ENCODE measurements around the gene HSH2D.

HSH2D gene

GRCh38 chr19:16198370-16198651, 54.8 kb downstream of the HSH2D start:
- no peak for DNase-seq

GRCh38 chr19:16199275-16199932, 55.9 kb downstream of the HSH2D start:
- no peak for DNase-seq

GRCh38 chr19:16200038-16201010, 56.8 kb downstream of the HSH2D start:
- DNase-seq = no peak

GRCh38 chr19:16201011-16201391, 57.5 kb downstream of the HSH2D start:
- DNase-seq = no peak

- no peak for DNase-seq
Measured at GRCh38 chr19:16202320-16203255, 59.1 kb downstream of the HSH2D start.

GRCh38 chr19:16203256-16204004, 59.9 kb downstream of the HSH2D start:
- no peak for DNase-seq

- DNase-seq = no peak
Measured at GRCh38 chr19:16204005-16204294, 60.5 kb downstream of the HSH2D start.

GRCh38 chr19:16205205-16206045, 61.9 kb downstream of the HSH2D start:
- no peak for DNase-seq

GRCh38 chr19:16206046-16206605, 62.6 kb downstream of the HSH2D start:
- no peak for DNase-seq

- no peak for DNase-seq
Measured at GRCh38 chr19:16206637-16207036, 63.2 kb downstream of the HSH2D start.

GRCh38 chr19:16207063-16207462, 63.6 kb downstream of the HSH2D start:
- DNase-seq = no peak

- DNase-seq = no peak
Measured at GRCh38 chr19:16207490-16208025, 64.1 kb downstream of the HSH2D start.
